ENCODE data around the gene PRM3.

DNA sequence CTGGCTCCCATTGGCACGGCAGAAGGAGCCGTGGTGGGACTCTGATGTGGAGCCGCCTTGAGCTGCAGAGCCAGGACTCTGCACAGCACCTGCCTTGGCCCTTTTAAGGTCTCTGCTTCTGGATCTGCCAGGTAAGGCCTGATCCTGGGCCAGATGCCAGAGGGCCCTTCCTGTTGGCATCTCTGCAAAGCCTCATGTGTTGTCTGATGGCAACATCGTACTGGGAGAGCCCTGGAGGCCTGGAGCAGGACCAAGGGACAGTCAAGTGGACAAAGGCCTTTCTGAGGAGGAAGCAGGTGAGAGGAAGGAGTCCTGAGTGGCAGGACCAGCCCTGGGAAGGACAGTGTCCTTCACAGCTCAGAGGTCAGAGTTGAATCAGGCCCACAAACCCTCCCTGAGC, 43.5 kb downstream of the PRM3 start:
- TF ChIP-seq, protein P1, sequence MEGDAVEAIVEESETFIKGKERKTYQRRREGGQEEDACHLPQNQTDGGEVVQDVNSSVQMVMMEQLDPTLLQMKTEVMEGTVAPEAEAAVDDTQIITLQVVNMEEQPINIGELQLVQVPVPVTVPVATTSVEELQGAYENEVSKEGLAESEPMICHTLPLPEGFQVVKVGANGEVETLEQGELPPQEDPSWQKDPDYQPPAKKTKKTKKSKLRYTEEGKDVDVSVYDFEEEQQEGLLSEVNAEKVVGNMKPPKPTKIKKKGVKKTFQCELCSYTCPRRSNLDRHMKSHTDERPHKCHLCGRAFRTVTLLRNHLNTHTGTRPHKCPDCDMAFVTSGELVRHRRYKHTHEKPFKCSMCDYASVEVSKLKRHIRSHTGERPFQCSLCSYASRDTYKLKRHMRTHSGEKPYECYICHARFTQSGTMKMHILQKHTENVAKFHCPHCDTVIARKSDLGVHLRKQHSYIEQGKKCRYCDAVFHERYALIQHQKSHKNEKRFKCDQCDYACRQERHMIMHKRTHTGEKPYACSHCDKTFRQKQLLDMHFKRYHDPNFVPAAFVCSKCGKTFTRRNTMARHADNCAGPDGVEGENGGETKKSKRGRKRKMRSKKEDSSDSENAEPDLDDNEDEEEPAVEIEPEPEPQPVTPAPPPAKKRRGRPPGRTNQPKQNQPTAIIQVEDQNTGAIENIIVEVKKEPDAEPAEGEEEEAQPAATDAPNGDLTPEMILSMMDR (IDR thresholded peaks at IDR 0.05), result no peak
- TF ChIP-seq POLR2A (IDR thresholded peaks at IDR 0.05) (no peak), EP300 (IDR thresholded peaks at IDR 0.05) (no peak), POLR2AphosphoS5 (IDR thresholded peaks at IDR 0.05) (no peak)

Measured in suprapubic skin (tissue), 4 donors.